HG02938 (cell line): Measurements from ENCODE around the gene EGFR.

Source experiments
- ATAC-seq: cut with Tn5 transposase; IDR thresholded peaks from one replicate; pipeline ENCODE4 v1.9.1; 2021; ENCODE audit warnings: mild to moderate bottlenecking, moderate library complexity; ENCODE audit not compliant: unreplicated experiment

The EGFR gene

DNA sequence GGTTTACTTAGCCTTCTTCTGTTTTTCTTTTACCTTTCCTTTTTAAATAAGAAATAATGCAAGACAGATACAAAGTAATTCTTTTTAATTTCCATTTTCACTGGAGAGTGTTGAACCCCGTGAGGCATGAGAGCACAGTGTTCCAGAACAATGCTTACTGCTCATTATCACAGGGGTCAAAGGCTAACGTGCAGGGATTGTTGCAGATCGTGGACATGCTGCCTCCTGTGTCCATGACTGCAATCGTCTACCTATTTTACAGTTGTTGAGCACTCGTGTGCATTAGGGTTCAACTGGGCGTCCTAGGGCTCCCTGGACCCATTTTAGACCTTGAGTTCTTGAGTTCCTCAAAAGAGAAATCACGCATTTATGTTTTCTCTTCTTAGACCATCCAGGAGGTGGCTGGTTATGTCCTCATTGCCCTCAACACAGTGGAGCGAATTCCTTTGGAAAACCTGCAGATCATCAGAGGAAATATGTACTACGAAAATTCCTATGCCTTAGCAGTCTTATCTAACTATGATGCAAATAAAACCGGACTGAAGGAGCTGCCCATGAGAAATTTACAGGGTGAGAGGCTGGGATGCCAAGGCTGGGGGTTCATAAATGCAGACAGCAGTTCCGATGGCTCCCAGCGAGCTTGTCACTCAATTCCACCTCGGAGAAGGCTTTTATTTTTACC lies 124.2 kb downstream of the EGFR start:
- ATAC-seq = no peak

DNA sequence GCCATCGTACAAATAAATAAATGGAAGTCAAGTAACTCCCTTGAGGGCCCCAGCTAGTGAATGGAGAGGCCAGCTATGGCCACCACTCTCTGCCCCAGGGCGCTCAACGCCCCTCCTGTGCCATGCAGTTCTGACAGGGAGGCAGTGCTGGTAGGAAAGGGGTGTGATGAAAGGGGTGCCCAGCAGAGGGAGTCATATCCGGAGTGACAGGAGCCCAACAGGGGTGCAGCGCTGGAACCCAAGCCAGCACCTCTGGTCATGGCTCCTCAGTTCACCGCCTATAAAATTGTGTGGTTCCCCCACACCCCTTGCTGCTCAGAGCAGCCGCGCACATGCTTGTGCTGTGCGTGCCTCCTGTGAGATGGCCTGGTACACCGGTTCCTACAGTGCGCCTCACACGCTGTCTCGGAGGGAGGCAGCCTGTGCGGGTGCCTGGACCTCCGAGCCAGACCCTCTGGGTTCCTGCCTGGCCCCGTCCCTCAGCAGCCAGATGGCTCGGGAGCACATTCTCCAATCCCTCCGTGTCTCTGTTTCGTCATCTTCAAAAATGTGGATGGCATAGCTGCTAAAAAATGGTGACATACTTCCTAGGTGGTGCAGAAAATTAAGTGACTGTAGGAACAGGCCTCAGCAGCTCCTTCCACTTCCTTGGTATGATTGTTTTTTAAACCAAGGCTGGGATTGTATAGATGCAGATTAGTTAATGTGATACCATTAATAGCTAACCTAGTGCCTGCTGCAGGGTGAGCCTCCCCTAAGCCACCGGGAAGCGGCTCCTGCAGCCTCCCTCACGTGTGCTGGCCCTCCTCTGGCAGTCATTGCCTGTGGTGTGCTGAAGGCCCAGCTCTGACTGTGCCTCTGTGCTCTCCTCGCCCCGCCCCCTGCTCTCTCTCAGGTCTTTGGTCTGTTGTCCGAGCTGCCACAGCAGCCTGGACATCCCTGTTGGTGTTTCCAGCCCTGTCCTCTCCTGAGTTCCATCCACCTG lies 125.8 kb downstream of the EGFR start:
- ATAC-seq = no peak

DNA sequence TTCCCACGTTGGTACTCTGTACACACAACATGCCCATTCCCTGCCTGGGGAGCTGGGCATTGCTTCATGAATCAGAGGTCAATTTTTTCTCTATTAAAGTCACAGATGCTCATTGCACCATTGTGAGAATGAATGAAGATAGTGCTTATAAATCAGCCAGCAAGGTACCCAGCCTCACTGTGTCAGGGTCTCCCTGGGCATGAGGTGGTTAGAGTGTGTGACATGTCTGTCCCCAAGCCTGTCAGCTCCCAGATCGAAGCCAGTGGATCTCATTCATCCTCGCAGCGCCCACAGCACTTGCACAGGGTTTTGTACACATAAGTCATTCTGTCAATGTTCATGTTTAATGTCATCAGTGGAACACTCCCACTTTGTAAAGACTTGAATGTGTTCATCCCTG lies 126.8 kb downstream of the EGFR start:
- no peak for ATAC-seq

DNA sequence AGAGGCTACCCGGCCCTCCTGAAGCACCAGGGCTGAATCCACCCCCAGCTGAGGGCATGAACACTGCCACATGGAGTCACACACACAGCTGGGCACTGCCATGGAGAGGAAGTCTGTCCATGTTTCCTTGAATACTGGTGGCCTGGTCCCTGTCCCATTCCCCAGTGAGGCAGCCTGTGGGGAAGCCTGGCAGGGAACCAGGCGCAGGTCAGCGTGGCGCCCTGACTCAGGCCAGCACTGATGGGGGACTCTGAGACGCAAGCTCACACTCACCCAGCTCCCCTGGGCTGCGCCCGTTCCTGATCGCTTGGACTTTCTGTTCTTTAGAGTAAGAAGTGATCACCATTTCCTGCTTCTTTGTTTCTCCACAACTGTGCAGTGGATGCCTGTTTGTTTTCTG lies 128.3 kb downstream of the EGFR start:
- ATAC-seq = no peak

DNA sequence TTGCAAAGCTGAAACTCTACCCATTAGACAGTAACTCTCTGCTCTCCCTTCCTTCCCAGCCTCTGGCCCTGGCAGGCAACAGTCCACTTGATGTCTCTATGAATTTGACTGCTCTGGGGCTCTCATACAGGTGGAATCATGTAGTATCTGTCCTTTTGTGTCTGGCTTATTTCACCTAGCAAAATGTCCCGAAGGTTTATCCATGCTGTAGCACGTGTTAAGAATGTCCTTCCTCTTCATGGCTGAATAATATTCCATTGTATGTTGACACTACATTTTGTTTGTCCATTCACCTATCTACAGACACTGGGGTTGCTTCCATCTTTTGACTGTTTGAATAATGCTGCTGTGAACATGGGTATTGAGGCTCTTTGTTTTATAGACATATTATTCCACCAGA lies 128.9 kb downstream of the EGFR start:
- no peak for ATAC-seq

DNA sequence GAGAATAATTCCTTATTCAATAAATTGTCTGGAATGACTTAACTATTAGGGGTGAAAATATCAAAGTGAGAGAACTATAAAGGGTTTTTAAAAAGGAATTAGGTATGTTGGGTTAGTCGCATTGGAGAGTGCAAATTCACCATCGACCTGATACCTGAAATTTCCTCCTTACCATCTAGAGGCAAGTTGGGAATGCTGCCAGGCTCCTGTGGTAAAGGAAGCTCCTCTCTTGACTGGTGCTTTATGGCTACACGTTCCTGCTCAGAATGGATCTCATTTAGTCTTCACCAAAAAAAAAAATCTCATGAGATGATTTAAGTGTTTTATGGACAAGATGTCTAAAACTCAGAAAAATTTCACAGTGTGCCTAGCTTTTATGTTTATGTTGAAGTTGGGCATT lies 129.8 kb downstream of the EGFR start:
- ATAC-seq = no peak

DNA sequence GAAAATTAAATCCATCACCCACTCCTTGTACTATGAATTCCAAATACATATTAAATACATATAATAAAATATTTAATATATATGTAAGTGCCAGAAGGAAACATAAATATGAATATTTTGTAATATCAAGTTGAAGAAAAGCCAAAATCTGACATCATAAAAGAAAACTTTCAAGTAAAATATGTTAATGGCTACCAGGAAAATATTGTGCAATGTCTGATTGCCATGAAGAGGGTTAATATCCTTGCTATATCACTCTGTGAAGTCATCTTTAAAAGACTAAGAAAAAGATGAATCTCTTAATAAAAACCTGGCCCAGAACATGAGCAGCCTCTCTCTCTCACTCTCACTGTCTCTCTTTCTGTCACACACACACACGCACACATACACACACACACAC lies 130.2 kb downstream of the EGFR start:
- ATAC-seq = no peak

DNA sequence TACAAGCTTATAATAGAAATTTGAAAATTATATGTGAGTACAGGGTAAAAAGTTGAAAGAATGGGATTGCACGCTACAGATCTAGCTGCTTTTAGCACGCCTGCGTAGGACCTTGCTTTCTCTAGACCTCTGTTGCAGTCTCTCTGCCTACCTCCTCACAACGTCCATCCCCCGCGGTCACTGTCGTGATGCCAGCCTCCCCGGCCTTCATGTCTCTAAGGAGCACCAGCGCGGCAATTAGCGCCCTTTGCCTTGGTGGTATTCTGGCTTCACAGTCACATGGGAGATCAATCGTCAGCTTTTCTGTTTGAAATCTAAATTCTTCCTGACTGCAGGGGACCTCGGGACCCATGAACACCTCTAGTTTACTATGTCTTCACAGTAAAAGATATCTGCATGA lies 131.3 kb downstream of the EGFR start:
- no peak for ATAC-seq

DNA sequence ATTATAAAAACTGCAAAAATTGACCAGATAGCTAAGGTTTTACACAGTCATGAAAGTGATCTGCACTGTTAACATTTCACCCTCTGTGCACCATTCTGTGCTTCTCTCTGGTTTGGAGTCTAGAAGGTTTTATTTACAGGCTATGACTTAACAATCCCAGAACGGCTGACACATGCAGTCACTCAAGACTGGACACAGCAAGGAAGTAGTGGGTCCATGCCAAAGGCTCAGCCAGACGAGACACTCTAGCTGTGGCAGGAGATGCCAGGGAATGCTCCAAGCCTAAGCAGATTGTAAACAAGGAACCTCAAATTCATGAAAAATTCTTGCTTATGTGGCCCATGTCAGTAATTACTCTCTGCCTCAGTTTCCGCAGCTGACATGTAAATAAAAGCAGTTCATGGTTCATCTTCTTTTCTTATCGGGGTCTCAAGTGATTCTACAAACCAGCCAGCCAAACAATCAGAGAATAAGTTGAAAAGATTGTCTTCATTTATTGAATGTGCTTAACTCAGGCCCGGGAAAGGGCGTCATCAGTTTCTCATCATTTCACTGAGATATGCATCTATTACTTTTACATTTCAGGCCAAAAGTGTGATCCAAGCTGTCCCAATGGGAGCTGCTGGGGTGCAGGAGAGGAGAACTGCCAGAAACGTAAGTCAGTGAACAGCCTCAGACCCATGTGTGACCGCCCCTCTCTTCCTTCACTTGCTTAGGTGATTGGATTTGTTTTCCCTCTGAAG lies 132.1 kb downstream of the EGFR start:
- no peak for ATAC-seq

DNA sequence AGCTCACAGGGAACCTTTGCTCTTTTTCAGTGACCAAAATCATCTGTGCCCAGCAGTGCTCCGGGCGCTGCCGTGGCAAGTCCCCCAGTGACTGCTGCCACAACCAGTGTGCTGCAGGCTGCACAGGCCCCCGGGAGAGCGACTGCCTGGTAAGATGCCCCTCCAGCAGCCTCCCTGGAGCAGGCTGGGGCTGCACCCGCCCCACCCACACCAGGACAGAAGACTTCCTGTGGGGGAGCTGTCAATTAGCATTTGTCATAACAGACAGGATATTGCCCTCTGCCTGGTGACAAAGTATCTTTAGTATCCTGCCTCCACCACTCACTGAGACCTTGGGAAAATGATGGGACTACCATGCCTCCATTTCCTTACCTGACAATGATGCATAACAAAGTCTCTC lies 133.7 kb downstream of the EGFR start:
- no peak for ATAC-seq

DNA sequence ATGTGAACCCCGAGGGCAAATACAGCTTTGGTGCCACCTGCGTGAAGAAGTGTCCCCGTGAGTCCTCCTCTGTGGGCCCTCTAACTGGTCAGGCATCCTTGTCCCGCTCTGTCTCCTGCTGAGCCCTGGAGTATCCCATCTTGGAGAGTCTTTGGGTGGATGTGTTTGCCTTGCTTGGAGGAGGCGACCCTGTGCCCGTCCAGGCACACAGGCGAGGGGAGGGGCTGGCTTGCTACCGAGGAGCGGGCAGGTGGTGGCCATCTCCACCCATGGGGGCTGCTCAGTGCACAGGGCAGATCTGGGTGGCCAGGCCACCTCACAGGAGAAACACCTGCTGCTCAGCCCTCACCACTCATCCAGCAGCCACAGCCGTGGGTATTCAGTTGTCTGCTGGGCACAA lies 135.3 kb downstream of the EGFR start:
- ATAC-seq = no peak

DNA sequence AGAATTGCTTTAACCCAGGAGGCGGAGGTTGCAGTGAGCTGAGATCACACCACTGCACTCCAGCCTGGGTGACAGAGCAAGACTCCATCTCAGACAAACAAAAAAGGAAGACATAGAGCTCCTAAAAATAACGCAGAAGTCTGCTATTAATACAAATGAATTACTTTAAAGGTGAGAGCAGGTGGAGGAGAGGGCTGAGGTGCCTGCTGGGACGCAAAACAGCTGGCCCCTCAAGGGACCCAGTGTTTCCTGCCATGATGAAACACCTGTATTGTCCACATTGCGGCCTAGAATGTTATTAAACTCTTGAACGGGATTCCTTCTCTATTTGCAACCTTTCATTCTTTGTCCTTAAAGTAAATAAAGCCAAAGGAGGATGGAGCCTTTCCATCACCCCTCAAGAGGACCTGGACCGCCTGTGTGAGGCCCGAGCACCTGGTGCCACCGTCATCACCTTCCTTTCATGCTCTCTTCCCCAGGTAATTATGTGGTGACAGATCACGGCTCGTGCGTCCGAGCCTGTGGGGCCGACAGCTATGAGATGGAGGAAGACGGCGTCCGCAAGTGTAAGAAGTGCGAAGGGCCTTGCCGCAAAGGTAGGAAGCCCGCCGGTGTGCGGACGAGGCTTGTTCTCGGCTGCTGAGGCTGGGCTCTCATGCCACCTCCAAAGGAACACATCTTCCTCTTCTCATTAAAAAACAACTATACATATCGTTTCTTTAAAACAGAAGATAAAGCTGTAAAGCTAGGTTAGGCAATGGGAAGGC lies 136.7 kb downstream of the EGFR start:
- ATAC-seq = no peak

DNA sequence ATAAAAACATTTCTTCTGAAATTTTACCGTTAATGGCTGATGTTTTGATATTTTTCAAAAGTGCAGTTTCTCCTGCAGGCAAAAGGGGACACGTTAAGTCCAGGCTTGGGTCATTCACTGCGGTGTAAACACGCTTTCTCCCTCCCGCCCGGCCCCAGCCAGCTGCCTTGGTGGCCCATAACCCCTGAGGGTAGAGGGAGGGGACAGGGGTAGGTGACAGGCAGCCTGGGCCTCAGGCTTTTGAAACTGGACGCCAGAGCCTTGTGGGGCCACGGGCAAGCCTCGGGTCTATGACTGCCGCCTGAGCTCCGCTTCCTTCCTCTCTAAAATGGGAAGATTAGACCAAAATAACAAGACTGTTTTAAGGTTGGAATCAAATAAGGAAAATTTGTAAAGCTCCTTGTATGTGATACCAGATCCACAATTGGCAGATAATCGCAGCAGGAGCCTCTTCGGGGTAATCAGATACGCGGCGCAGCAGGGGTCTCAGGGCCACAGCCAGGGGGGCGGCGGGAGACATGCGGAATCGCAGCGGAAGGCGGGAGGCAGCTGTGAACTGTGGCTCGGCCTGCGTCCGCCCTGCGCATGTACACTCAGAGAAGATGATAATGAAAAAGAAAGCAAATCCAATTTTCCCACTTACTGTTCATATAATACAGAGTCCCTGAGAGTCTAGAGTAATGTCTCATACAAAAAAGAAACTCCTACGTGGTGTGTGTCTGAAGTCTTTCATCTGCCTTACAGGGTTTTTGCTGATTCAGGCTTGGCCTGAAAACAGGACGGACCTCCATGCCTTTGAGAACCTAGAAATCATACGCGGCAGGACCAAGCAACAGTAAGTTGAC lies 138.3 kb downstream of the EGFR start:
- no peak for ATAC-seq

DNA sequence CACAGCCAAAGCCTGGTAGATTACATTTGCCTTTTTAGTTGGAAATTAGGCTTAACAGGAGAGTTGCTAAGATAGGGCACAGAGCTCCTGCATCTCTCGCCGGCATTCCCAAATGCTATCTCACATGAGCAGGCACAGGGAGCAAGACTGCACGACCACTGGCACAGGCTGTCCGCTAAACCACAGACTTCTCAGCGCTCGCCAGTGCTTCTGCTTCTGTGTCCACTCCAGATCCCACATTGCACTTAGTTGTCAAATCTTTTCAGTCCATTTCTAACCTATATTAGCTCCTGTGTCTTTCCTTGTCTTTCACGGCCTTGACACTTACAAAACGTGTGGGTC lies 138.9 kb downstream of the EGFR start:
- ATAC-seq = no peak

DNA sequence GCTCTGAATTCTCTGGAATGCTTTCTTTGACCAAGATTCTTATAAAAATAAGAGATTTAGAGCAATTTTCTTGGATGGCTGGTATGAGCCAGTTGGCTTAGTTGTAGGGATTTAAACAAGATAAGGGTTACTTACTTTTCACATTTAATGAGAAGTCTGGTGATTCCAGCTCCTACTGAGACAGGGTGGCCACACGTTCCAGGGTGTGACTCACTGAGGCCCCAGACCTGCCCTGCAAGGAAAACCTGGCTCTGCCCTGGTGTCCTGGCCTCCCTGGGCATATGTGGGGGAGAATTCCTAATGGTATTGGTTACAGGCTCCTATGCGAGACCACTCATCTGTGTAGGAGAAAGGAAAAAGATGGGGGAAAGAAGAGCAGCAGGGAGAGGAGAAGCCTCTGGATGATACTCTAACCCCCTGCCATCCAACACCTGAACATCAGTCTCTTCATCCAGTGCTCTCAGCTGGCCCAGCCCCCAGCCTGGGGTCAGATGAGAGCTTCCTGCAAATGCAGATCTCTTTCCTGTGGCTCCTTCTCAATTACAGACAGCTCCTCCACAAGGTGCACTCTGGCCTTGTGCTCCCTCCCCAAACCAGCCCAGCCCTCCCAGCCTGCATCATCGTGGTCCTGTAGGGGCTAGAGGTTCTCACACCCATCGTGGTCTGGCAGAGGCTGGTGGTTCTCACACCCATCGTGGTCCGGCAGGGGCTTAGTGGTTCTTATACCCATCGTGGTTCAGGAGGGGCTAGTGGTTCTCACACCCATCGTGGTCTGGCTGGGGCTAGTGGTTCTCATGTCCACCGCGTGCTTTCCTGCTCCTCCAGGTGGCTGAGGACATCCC lies 139.9 kb downstream of the EGFR start:
- ATAC-seq = no peak

DNA sequence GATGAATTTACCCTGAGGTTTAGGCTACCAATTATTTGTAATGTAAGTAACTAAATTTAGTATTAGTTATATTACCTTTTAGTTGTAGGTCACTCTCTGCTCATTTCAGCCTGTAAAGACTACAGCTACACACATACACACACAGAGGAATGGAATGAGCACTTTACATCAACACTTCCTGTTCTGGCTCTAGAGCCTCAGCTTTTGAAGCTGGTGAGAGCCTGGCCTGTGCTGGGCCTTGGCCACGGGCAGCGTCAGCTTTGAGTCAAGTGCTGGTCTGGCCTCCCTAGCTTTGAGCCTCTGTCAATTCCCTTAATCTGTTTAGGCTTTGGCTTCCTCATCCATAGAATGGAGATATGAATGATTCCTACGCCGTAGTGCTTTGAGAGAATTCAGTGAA lies 141.7 kb downstream of the EGFR start:
- no peak for ATAC-seq

DNA sequence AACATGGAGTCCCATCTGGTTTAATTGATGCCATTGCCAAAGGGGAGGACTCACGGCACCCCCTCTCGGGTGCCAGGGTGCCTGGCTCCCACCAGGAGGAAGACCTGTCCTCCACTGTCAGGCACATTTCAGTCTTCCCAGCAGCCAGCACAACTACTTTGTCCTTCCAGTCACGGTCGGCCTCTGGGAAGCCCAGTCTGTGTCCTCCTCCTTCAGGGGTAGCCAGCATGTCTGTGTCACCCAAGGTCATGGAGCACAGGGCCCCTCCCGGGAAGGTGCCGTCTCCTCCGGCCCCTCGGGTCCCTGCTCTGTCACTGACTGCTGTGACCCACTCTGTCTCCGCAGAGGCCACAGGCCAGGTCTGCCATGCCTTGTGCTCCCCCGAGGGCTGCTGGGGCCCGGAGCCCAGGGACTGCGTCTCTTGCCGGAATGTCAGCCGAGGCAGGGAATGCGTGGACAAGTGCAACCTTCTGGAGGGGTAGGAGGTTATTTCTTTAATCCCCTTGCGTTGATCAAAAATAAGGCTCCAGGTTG lies 142.4 kb downstream of the EGFR start:
- ATAC-seq = no peak

DNA sequence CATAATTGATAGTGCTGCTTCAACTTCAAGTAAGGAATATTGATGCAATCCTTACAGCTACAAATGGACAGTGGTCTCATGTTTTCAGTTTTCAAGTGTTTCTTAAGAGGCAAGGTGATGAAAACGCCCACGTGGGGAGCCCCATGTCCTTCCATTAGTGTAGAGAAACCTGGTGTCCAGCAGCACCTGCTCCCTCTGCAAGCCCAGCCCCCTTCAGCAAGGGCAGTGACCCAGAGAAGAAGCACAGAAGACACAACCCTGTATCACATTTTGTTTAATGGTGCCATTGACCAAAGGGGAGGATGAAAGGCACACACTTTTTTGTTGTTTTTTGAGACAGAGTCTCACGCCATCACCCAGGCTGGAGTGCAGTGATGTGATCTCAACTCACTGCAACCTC lies 143.7 kb downstream of the EGFR start:
- ATAC-seq = no peak

DNA sequence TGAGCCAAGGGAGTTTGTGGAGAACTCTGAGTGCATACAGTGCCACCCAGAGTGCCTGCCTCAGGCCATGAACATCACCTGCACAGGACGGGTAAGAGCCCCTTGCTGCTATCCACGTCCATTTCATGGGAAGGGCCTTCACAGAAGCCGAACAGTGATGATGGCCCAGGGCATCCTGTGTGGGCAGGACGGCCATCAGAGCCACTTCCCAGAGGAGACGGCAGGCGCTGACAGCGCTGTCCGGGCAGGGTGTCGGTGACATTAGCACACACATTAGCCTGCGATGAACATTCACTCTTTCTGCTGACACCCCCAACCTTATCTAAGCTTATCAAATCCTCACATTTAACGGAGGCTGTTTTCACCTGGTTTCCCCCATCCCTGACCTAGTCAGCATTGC lies 144.9 kb downstream of the EGFR start:
- ATAC-seq = no peak
